ENCODE measurements around the gene SLX9.

Gene SLX9

GRCh38 chr21:44980562-44981489 lies 41.0 kb downstream of the SLX9 start:
- DNase-seq: no peak

DNA sequence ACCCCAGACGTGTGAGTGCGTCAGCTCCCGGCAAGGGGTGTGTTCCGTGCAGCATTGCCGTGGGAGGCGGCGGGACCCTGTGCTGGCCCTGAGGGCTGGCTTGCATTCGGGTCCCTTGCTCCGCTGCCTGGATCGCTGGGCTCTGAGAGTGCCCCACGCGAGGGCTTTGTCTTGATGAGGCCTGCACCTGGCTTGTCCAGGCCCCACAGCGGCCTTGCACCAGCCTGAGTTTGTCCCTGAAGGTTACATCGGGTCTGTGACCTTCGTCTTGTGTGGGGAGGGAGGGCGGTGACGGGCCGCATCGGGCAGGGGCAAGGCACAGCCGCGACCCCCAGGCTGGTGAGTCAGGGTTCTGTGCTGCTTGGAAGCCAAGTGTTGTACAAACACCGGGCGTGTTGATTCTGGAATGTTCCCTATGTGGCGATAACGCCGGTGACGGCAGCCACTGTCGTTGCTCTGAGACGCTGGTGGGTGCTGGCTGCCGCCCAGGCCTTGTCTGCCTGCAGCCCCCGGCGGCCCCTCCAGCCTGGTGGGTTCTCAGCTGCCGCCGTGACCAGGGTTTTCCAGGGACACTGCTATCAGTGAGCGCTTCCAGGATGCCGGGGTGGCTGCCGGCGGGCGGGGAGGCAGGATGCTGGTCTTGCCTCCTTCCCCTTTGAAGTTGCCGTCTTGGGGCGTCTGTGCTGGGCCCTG lies 42.9 kb downstream of the SLX9 start:
- DNase-seq: no peak

GRCh38 chr21:44983421-44984206 lies 43.8 kb downstream of the SLX9 start:
- DNase-seq: no peak

GRCh38 chr21:44984428-44984791 lies 44.6 kb downstream of the SLX9 start:
- DNase-seq: no peak

DNA sequence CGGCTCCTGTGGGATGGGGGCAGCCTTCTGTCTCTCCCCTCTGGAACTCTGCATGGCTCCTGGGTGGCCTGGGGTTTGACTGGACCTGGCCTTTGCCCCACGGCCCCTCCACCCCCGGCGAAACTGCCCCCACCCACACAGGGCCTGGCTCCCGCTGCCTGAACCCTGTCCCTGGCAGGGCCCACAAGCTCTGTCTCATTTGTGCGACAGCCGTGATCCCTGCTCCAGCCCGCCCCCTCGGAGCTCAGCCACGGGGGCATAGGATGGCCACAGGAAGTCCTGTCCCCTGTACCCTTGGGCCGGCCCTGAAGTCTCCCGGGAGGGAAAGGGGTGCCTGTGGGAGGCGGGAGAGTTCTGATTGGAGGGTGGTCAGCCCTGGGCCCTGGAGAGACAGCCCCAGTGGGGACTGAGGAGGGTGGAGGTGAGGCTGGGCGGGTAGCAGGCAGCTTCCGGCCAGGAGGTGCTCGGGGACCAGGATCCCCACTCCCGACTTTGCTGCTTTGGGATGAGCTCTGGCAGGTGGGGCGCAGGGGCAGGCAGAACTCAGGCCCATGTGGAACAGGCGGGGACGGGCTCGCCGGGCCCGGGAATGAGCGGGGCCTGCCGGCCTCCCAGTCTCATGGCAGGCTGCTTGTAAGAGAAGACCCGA lies 45.1 kb downstream of the SLX9 start:
- no peak for DNase-seq

DNA sequence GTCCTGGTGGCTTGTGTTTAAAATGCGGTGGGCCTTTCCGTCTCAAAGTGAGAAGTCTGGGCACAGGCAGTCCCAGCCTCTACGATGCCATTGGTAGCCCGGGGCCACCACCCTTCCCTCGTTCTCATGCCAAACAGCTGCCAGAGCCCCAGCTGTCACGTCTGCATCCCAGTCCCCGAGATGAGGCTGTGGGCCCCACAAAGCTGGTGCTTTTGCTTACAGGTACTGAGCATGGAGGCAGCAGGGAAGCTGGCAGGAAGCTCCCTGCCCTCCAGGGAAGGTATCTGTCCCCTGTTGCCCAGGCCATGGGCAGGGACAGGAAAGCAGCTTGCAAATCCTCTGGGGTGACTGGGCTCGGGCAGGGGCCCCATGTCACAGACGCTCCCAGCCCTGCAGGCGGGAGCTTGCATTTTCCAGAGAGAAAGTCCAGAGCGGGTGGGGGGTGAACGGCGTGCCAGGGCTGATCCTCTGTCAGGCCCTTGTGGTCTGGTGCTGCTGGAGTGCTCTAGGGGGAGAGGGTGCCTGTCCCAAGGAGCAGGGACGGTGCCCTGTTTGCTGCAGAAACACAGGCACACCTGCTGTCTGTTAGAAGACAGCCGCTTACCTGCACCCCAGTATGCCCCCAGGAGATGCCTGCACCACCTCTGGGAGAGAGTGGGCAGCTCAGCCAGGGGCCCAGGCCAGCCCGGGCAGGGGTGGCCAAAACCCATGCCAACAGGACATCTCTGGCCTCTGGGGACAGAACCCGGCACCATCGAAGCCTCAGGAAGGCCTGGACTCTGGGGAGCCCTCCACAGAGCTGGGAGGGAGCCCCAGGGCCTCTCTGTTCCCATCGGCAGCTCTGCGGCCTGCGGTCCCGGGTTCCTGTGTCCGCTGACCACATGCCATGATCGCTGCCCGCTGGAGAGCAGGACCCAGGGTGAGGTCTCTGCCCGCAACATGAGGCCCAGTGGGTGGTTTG lies 45.9 kb downstream of the SLX9 start:
- DNase-seq: peak in 1 of 2 donors; percentile 1

DNA sequence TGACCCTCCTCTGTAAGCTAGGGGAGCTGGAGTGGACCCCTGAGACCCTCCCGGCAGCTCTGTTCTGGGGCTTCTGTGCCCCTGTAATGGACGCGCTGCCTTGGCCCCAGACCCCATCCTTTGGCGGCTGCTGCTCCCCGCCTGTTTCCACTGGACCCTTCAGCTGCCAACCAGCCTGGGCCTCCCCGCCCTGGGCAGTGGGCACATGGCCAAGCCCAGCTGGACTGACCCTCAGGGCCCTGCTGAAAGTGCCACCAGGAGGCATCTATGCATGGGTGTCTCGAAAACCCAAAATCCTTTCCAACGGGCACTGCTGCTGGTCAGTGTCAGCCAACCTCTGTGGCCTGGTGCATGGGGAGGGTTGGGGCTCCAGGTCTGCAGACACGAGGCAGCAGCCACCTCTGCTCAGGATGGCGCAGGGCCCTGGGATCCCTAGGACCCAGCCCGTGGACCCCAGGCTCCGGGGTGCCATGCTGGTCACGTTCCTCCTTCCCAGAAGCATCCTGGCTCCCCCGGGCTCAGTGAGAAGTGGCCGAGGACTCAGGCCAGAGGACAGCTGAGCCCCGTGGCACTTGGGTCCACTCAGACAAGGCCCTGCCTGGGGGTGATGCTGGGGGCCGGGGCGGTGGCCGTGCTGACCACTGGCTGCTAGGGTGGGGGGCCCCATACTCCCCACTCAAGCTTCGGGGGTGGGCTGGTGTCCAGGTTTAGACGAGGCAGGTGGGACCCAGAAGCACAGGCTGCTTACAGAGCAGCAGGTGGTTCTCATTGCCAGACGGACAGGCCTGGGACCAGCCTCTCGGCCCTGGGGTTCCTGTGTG lies 46.9 kb downstream of the SLX9 start:
- DNase-seq: peak in 1 of 2 donors; percentile 1

DNA sequence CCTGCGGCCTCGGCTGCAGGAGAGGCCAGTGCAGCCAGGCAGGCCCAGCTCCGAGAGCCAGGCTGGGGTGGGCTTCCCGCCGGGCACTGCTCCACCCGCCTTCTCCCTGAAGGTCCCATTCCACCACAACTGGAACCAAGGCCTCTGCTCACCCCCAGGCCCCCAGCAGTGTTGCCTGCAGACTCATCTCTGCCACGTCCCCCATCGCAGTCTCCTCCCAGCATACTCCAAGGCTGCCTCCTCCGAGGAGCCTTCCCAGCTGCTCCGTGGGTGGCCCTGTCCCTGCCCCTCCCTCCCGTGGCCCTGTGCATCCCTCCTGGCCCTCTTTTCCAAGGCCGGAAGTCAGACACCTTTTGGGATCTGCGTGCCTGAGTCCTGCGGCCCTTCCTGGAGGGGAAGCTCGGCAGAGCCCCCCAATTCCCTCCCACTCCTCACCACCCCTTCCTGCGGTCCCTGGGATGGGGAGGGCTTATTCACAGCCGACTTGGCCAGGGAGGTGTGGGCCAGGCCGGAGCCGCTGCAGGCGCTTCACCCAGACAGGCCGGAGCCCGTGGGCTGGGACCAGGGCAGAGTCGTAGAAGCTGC lies 47.6 kb downstream of the SLX9 start:
- DNase-seq: no peak

DNA sequence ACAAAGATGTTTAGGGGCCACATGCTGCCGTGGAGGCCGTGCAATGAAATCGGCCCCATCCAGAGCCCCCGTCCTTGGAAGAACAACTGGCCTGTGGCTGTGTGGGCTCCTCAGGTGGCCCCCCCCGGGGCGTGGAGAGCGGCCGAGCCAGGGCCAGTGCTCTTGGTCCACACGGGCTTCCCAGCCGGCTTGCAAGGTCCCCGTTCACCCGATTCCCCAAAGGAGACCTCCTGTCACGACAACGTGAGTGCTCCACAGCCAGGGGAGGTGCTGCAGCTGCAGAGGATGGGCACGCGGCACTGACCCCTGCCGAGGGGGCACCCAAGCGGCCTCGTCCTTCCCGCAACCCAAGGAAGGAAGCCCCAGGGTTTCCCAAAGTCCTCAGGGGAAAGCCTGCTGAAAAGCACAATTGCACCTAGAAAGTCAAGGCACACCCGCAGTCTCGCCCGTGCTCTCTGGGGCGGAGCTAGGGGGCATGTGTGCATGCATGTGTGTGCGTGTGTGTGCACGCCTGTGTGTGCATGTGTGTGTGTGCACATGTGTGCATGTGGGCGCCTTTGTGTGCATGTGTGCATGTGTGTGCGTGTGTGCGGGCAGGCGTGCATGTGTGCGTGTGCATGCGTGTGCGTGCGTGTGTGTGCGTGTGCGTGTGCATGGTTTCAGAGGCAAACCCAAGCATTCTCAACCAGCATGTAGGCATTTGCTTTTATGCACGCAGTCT lies 48.2 kb downstream of the SLX9 start:
- DNase-seq: no peak

GRCh38 chr21:44988607-44989536 lies 49.0 kb downstream of the SLX9 start:
- DNase-seq: no peak

DNA sequence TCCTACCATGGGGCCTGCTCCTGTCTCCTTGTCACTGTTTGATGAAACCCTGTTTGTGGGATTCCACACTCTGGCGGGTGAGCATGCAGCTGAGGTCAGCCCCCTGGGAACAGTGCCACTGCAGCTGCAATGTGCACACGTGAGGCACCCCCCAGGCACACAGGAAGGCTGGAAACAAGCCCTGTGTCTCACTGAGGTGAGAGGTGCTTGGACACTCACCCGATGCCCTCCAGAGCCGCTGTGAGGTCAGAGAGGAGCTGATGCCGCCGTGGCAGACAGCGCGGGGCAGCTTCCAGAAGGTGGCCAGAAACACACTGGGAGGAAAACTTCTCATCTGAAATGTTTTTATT lies 49.7 kb downstream of the SLX9 start:
- DNase-seq: no peak

- no peak for DNase-seq
Measured at GRCh38 chr21:44989943-44990780, 50.3 kb downstream of the SLX9 start.

- DNase-seq: no peak
Measured at GRCh38 chr21:44990921-44991320, 51.1 kb downstream of the SLX9 start.

DNA sequence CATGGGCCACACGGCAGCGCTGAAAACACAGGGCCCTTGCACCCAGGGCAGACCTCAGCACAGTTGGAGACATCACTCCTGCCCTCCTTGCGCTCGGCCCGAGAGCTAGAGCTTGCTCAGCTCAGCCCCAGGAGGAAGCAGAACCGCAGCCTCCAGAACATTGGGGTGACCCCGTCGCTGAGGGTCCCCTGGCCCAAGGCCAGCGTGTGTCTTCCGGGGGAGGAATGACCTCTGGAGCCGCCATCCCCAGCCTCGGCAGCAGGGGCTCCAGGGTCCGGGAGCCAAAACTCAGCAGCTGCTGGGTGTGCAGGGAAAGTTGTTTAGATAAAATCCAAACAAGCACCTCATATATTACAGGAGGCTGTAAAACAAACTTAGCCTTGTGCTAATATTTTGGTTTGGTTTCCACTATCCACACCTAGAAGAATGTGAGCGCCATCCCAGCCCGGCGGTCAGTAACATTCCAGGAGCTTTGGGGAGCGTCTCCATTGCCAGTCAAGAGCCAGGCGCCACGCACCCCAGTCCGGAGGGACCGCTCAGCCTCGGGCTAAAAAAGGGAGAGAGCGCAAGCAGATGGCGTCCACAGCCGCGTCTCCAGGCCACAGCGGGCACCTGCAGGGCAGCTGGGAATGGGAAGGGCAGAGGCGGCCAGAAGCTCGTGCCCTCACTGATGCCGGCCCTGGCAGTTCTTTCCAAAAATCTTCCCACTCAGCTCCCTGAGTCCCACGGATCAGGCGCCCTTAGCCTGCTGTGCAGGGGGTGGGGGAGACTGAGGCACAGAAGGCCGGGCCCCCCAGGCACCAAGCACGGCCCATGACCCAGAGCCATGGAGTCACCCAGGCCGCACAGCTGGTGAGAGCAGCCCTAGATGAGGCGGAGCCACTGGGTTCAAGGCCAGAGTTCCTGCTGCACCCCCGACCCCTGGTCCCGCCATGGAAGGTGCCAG lies 52.0 kb downstream of the SLX9 start:
- no peak for DNase-seq

- DNase-seq: no peak
Measured at GRCh38 chr21:44992608-44993031, 52.8 kb downstream of the SLX9 start.

DNA sequence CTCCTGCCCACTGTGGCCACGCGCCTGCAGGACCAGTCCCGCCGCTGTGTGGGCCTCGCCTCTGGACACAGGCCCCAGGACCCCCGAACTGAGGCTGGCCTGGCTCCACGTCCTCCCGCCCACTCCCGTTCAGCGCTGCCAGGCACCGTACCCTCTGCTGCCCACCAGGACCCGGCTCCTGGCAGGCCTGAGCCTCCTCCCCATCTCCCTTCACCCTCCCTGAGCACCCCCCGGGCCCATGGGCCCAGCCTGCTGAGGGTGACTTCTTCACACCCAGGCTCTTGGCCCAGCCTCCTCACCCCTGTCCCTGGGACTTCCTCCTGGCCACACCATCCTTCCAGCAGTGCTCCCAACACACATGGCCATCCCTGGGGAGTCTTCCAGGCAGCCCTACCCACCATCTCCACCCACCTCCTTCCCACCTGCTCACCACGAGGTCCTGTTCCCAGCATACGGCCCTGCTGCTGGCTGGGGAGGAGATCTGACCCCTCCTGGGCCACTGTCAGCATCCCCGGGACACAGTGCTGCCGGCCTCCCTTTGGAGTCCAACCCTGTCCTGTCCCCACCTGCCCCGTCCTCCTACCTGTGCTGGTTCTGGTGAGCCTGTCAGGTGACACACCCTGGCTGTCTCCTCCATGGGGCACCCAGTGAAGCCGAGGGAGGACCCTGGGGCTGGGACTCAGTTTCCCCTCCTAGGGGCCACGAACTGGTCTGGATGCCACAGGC lies 53.7 kb downstream of the SLX9 start:
- no peak for DNase-seq

Data from stimulated activated CD4-positive, alpha-beta T cell treated with anti-CD3 and anti-CD28 coated beads, Interleukin-2, amount 100 ng/mL, for 24 hours (primary cell).